ENCODE data around the gene AK3. TPM values are rescaled to one million over a fixed set of nuclear protein-coding genes. Genes with fewer than 3 reads are reported as not detected.

Gene AK3
- total RNA-seq, 1 experiment from 2014 or later: 41.5 TPM

GRCh38 chr9:4740388-4740637 lies 689 bp downstream of the AK3 start:
- TF ChIP-seq, protein P1, sequence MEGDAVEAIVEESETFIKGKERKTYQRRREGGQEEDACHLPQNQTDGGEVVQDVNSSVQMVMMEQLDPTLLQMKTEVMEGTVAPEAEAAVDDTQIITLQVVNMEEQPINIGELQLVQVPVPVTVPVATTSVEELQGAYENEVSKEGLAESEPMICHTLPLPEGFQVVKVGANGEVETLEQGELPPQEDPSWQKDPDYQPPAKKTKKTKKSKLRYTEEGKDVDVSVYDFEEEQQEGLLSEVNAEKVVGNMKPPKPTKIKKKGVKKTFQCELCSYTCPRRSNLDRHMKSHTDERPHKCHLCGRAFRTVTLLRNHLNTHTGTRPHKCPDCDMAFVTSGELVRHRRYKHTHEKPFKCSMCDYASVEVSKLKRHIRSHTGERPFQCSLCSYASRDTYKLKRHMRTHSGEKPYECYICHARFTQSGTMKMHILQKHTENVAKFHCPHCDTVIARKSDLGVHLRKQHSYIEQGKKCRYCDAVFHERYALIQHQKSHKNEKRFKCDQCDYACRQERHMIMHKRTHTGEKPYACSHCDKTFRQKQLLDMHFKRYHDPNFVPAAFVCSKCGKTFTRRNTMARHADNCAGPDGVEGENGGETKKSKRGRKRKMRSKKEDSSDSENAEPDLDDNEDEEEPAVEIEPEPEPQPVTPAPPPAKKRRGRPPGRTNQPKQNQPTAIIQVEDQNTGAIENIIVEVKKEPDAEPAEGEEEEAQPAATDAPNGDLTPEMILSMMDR (conservative IDR thresholded peaks at IDR 0.05): no peak
- Histone ChIP-seq H2AFZ (ENCODE audit: low read length) (no peak overlapping the region), H3K23ac (ENCODE audit: insufficient read length, low read depth, low read length) (no peak overlapping the region), H3K27ac (ENCODE audit: insufficient read length, low read depth, low read length) (no peak overlapping the region), H3K79me2 (ENCODE audit: insufficient read depth, low read length) (no peaks in the 10 kb centered on the region; the same call in 1 of the 2 replicates), H2AK5ac (ENCODE audit: insufficient read length, low read length) (no peak overlapping the region), H3T11ph (ENCODE audit: low read length) (no peak overlapping the region), H2BK20ac (ENCODE audit: low read depth, low read length, poor library complexity, severe bottlenecking) (no peak overlapping the region), H3K27me3 (ENCODE audit: insufficient read depth, low read length) (no peaks in the 10 kb centered on the region), H4K5ac (ENCODE audit: insufficient read length, low read depth, low read length) (no peak overlapping the region), H4K8ac (replicated peaks; ENCODE audit: insufficient read length, low read depth, low read length) (no peak overlapping the region), H3K18ac (ENCODE audit: insufficient read length, low read depth, low read length) (no peak overlapping the region), H2BK15ac (ENCODE audit: low read depth, low read length) (no peak overlapping the region), H3K4me1 (ENCODE audit: insufficient read depth, low read length) (peaks cover 10% of the 10 kb centered on the region; the same call in 1 of the 2 replicates), H2BK5ac (ENCODE audit: insufficient read length, low read length) (no peak overlapping the region), H2BK12ac (ENCODE audit: insufficient read length, low read depth, low read length) (no peak overlapping the region), H3K23me2 (ENCODE audit: insufficient read length, low read depth, low read length, poor library complexity, severe bottlenecking) (peaks cover 11% of the 10 kb centered on the region), H3K56ac (ENCODE audit: insufficient read length, low read depth, low read length) (no peak overlapping the region), H3K4me2 (ENCODE audit: insufficient read depth, insufficient read length, low read length) (peak overlapping the region; percentile 82), H3K4ac (ENCODE audit: low read depth, low read length) (no peak overlapping the region), H3K9me3 (ENCODE audit: control insufficient read depth, low read depth, low read length) (no peaks in the 10 kb centered on the region), H2BK120ac (ENCODE audit: low read depth, low read length, poor library complexity, severe bottlenecking) (no peak overlapping the region), H3K79me1 (ENCODE audit: insufficient read depth, low read depth, low read length, poor library complexity, severe bottlenecking) (peaks cover 3% of the 10 kb centered on the region), H3K14ac (ENCODE audit: insufficient read depth, low read length) (no peak overlapping the region), H4K91ac (ENCODE audit: insufficient read length, low read depth, low read length) (no peak overlapping the region), H4K20me1 (ENCODE audit: control insufficient read depth, insufficient read depth, insufficient read length) (no peaks in the 10 kb centered on the region), H3K9ac (ENCODE audit: extremely low read depth, insufficient read length, low read length) (peak overlapping the region; percentile 58)
- no peaks in the 10 kb centered on the region for H3K9me3 Mint-ChIP-seq
- H3K27ac Mint-ChIP-seq: peak overlapping the region in 2 of 3 experiments; percentile 56 to 69; a peak in 6 of 7 replicates
- no CpG with 5 or more reads among the region's 4 CpGs for WGBS (ENCODE audit: extremely low coverage, insufficient read length, low lambda C conversion rate)
- H3K4me3 Mint-ChIP-seq: peak overlapping the region; percentile 82 to 87
- no peaks in the 10 kb centered on the region for H3K27me3 Mint-ChIP-seq (ENCODE audit: low read depth)
- H3K36me3 Mint-ChIP-seq (ENCODE audit: insufficient read depth in 1 of 3, low read depth in 3 of 3): peaks cover 0 to 3% (median 0%) of the 10 kb centered on the region in 3 experiments; a peak in 4 of 7 replicates
- H3K4me1 Mint-ChIP-seq: peaks cover 32 to 36% of the 10 kb centered on the region in 2 experiments
- DNase-seq: no peak
